Heart left ventricle (tissue), 13 donors: ENCODE measurements around the gene IL17F.

ENCODE experiments used
- POLR2A ChIP-seq, 2 donors: fragments of 450-650 bp; IDR thresholded peaks; one replicate each; pipeline ENCODE4 v1.6.1; 2017; ENCODE audit warnings: antibody characterized with exemption in 2 of 2, mild to moderate bottlenecking in 2 of 2, moderate library complexity in 2 of 2
- TF ChIP-seq, protein P1 (sequence below), 12 donors: fragments of 200-600 bp; sonication (generic) in 4 of 12; IDR thresholded peaks; one replicate each; pipeline versions ENCODE4 v1.5.0 to v1.8.0; 2018 to 2022; ENCODE audit warnings: antibody characterized with exemption in 12 of 12, mild to moderate bottlenecking in 5 of 12
- donor health status: ischemic (EF 13 %, LVEDD 7.1; RV severe dilation, severe dysfunction).
- donor health status: DM: no; HTN: yes; CAD: no.
- donor health status: DM: no; HTN: no; CAD: no.
- donor health status: ischemic (EF 25% LVEDD 6.9; RV normal size, moderate dysfunction).
- donor health status: ischemic (EF 25% LVEDD 5.7; RV mildly dilated, moderate dysfunction).
- donor health status: ischemic (EF 35%, LVEDD 5.7; RV mildly dilated, moderate dysfunction).
- donor health status: nonischemic (EF 11% LVEDD 7.7; RV severe dilation, severe dysfunction).
- donor health status: DM: yes; HTN: yes; CAD: no.
- donor health status: PGD.
- donor health status: ischemic (EF 29% LVEDD 5.4; RV normal size, mild dysfunction).
- donor health status: nonischemic (EF 23%, LVEDD 6.1; RV moderate dilation, normal function).

DNA sequence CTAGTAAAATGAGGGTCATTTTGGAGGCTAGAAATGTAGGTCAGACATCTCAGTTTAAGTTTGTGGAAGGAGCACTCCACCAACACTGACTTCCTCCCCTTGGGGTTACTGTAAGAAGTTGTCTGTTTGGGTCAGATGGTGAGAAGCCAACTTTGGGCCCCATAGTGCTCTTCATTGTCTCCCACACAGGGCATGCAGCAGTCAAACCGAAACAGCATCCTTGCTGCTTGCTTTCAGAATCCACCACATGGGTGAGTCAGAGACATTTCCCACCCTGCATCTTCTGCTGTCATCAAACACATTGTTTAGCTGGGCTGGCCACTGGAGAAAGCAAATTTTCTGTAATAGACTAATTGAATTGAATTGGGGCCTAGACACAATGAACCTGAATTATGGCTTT, 16.8 kb downstream of the IL17F start:
- TF ChIP-seq, protein P1, sequence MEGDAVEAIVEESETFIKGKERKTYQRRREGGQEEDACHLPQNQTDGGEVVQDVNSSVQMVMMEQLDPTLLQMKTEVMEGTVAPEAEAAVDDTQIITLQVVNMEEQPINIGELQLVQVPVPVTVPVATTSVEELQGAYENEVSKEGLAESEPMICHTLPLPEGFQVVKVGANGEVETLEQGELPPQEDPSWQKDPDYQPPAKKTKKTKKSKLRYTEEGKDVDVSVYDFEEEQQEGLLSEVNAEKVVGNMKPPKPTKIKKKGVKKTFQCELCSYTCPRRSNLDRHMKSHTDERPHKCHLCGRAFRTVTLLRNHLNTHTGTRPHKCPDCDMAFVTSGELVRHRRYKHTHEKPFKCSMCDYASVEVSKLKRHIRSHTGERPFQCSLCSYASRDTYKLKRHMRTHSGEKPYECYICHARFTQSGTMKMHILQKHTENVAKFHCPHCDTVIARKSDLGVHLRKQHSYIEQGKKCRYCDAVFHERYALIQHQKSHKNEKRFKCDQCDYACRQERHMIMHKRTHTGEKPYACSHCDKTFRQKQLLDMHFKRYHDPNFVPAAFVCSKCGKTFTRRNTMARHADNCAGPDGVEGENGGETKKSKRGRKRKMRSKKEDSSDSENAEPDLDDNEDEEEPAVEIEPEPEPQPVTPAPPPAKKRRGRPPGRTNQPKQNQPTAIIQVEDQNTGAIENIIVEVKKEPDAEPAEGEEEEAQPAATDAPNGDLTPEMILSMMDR (IDR thresholded peaks at IDR 0.05), result no peak
- TF ChIP-seq POLR2A (IDR thresholded peaks at IDR 0.05), result no peak
